Spleen (tissue), 7 donors: ENCODE results near the gene CACNB2.

Experiments
- POLR2A ChIP-seq, 3 donors: fragments of 450-650 bp; IDR thresholded peaks; one replicate each; pipeline ENCODE4 v1.5.1; 2017; ENCODE audit warnings: antibody characterized with exemption in 3 of 3, mild to moderate bottlenecking in 1 of 3
- TF ChIP-seq, protein P1 (sequence below), 11 experiments: fragments of 200-600 bp in 7 of 11; fragments of 450-650 bp in 4 of 11; sonication (generic) in 4 of 11; IDR thresholded peaks in 8 of 11; conservative IDR thresholded peaks in 3 of 11; 1 replicate in 7 of 11; 2 replicates in 4 of 11; pipeline versions ENCODE4 v1.4.0 to v1.8.0; 2016 to 2021; ENCODE audit warnings: antibody characterized with exemption in 11 of 11, inconsistent platforms in 4 of 11, mild to moderate bottlenecking in 1 of 11
- donor health status: DM: no; HTN: no; CAD: no; lungs with moderate emphysema.
- donor health status: DM: no; HTN: no; CAD: no.
- donor health status: DM: no; HTN: no; CAD: no.

GRCh38 chr10:18310761-18311160 is 170.5 kb downstream of the CACNB2 start:
- TF ChIP-seq, protein P1, sequence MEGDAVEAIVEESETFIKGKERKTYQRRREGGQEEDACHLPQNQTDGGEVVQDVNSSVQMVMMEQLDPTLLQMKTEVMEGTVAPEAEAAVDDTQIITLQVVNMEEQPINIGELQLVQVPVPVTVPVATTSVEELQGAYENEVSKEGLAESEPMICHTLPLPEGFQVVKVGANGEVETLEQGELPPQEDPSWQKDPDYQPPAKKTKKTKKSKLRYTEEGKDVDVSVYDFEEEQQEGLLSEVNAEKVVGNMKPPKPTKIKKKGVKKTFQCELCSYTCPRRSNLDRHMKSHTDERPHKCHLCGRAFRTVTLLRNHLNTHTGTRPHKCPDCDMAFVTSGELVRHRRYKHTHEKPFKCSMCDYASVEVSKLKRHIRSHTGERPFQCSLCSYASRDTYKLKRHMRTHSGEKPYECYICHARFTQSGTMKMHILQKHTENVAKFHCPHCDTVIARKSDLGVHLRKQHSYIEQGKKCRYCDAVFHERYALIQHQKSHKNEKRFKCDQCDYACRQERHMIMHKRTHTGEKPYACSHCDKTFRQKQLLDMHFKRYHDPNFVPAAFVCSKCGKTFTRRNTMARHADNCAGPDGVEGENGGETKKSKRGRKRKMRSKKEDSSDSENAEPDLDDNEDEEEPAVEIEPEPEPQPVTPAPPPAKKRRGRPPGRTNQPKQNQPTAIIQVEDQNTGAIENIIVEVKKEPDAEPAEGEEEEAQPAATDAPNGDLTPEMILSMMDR (IDR thresholded peaks at IDR 0.05 in 8 of 11, conservative IDR thresholded peaks at IDR 0.05 in 3 of 11) = no peak
- no peak for TF ChIP-seq POLR2A (IDR thresholded peaks at IDR 0.05)
